Right atrium auricular region (tissue), 2 donors: ENCODE results near the gene PPFIA1. TPM values are rescaled to one million over a fixed set of nuclear protein-coding genes. Genes with fewer than 3 reads are reported as not detected.

Experiments
- DNase-seq: peaks from one replicate; pipeline ENCODE4 v3.0.0-alpha.2; 2019; ENCODE audit warnings: low spot score
- H3K27ac ChIP-seq, 2 donors: fragments of 200-600 bp; sonication (generic); 1 replicate in 1 of 2; 2 replicates in 1 of 2; pipeline ENCODE4 v1.5.1; 2016 to 2019
- H3K27me3 ChIP-seq, 2 donors: fragments of 200-600 bp; sonication (generic); one replicate each; pipeline versions ENCODE4 v1.5.1 to v1.6.0; 2017 to 2019
- H3K36me3 ChIP-seq: fragments of 200-600 bp; sonication (generic); one replicate; pipeline ENCODE4 v1.5.1; 2016
- H3K4me1 ChIP-seq, 2 donors: fragments of 200-600 bp; sonication (generic); one replicate each; pipeline versions ENCODE4 v1.5.1 to v1.6.0; 2017 to 2019
- H3K4me3 ChIP-seq, 2 donors: fragments of 200-600 bp; sonication (generic); 1 replicate in 1 of 2; 2 replicates in 1 of 2; pipeline ENCODE4 v1.5.1; 2017 to 2019; ENCODE audit warnings: mild to moderate bottlenecking in 1 of 2, moderate library complexity in 1 of 2
- H3K9me3 ChIP-seq, 2 donors: fragments of 200-600 bp; sonication (generic); one replicate each; pipeline ENCODE4 v1.5.1; 2019
- CTCF ChIP-seq, 2 donors: fragments of 200-600 bp; sonication (generic); IDR thresholded peaks; one replicate each; pipeline ENCODE4 v1.5.1; 2019; ENCODE audit warnings: antibody characterized with exemption in 2 of 2
- total RNA-seq, 2 donors: library from RNA; depleted of rRNA; stranded (reverse); fragments of >200 nt; gene quantifications; one replicate each; pipeline ENCODE4 v1.1.0, GENCODE V29; 2016

Gene PPFIA1
- total RNA-seq, 2 donors from 2014 or later: 28.7 to 45.9 TPM

- no peak overlapping the region for H3K4me3 ChIP-seq
- no peaks in the 10 kb centered on the region for H3K4me1 ChIP-seq
- no peaks in the 10 kb centered on the region for H3K9me3 ChIP-seq
- no peak for DNase-seq
- no peak overlapping the region for H3K27ac ChIP-seq
- peaks cover 27% of the 10 kb centered on the region for H3K36me3 ChIP-seq
- no peak for TF ChIP-seq CTCF (IDR thresholded peaks at IDR 0.05)
- no peaks in the 10 kb centered on the region for H3K27me3 ChIP-seq
Measured at GRCh38 chr11:70367071-70367470, 96.6 kb downstream of the PPFIA1 start.

- DNase-seq: no peak
- Histone ChIP-seq H3K27me3 (no peaks in the 10 kb centered on the region), H3K27ac (no peak overlapping the region), H3K36me3 (peaks cover 28% of the 10 kb centered on the region), H3K4me3 (no peak overlapping the region), H3K9me3 (no peaks in the 10 kb centered on the region), H3K4me1 (no peaks in the 10 kb centered on the region)
- no peak for TF ChIP-seq CTCF (IDR thresholded peaks at IDR 0.05)
Measured at GRCh38 chr11:70368961-70369360, 98.5 kb downstream of the PPFIA1 start.

GRCh38 chr11:70371241-70371640, 100.8 kb downstream of the PPFIA1 start:
- no peak overlapping the region for H3K27ac ChIP-seq

GRCh38 chr11:70372076-70372475, 101.6 kb downstream of the PPFIA1 start:
- no peak for TF ChIP-seq CTCF (IDR thresholded peaks at IDR 0.05)
- H3K27ac ChIP-seq: no peak overlapping the region
- peaks cover 50% of the 10 kb centered on the region for H3K36me3 ChIP-seq
- no peak overlapping the region for H3K4me3 ChIP-seq
- H3K9me3 ChIP-seq: no peaks in the 10 kb centered on the region
- H3K27me3 ChIP-seq: no peaks in the 10 kb centered on the region
- H3K4me1 ChIP-seq: no peaks in the 10 kb centered on the region
- DNase-seq: no peak

More at GRCh38 chr11:70371241-70371640, 100.8 kb downstream of the PPFIA1 start:
- Histone ChIP-seq H3K4me1 (no peaks in the 10 kb centered on the region), H3K36me3 (peaks cover 41% of the 10 kb centered on the region), H3K27me3 (no peaks in the 10 kb centered on the region), H3K9me3 (no peaks in the 10 kb centered on the region), H3K4me3 (no peak overlapping the region)
- no peak for DNase-seq
- no peak for TF ChIP-seq CTCF (IDR thresholded peaks at IDR 0.05)

GRCh38 chr11:70376621-70377020, 106.1 kb downstream of the PPFIA1 start:
- H3K4me1 ChIP-seq: no peaks in the 10 kb centered on the region
- no peaks in the 10 kb centered on the region for H3K9me3 ChIP-seq
- no peak overlapping the region for H3K27ac ChIP-seq
- H3K36me3 ChIP-seq: peaks cover 71% of the 10 kb centered on the region
- no peak for TF ChIP-seq CTCF (IDR thresholded peaks at IDR 0.05)
- no peak overlapping the region for H3K4me3 ChIP-seq
- DNase-seq: no peak
- H3K27me3 ChIP-seq: no peaks in the 10 kb centered on the region

- Histone ChIP-seq H3K4me1 (no peaks in the 10 kb centered on the region), H3K4me3 (no peak overlapping the region), H3K27ac (no peak overlapping the region), H3K27me3 (no peaks in the 10 kb centered on the region), H3K9me3 (no peaks in the 10 kb centered on the region), H3K36me3 (peaks cover 64% of the 10 kb centered on the region)
- DNase-seq: no peak
- TF ChIP-seq CTCF (IDR thresholded peaks at IDR 0.05): no peak
Measured at GRCh38 chr11:70377645-70378044, 107.2 kb downstream of the PPFIA1 start.
